Activated T-helper 17 cell treated with anti-CD3 and anti-CD28 coated beads, Interleukin-2, amount 50 U/mL, for 72 hours (primary cell): ENCODE measurements around the gene L3MBTL4. TPM values are rescaled to one million over a fixed set of nuclear protein-coding genes. Genes with fewer than 3 reads are reported as not detected.

Source experiments
- ATAC-seq: fragments of 150-1000 bp; cut with Tn5 transposase; replicated peaks from 2 replicates; pipeline ENCODE4 v1.10.0; 2021; ENCODE audit warnings: mild to moderate bottlenecking, moderate library complexity
- H3K27ac Mint-ChIP-seq: one replicate; pipeline ENCODE4 v1.8.0; 2022; ENCODE audit warnings: mixed read lengths
- H3K27me3 Mint-ChIP-seq: one replicate; pipeline ENCODE4 v1.8.0; 2022; ENCODE audit warnings: mixed read lengths
- H3K36me3 Mint-ChIP-seq: one replicate; pipeline ENCODE4 v1.8.0; 2022; ENCODE audit warnings: low read depth, mild to moderate bottlenecking, mixed read lengths
- H3K4me1 Mint-ChIP-seq: one replicate; pipeline ENCODE4 v1.8.0; 2022; ENCODE audit warnings: mixed read lengths
- H3K4me3 Mint-ChIP-seq: one replicate; pipeline ENCODE4 v1.8.0; 2022; ENCODE audit warnings: mild to moderate bottlenecking, mixed read lengths
- H3K9me3 Mint-ChIP-seq: one replicate; pipeline ENCODE4 v1.8.0; 2022; ENCODE audit warnings: mixed read lengths
- total RNA-seq, 2 donors: library from RNA; stranded (reverse); gene quantifications; one replicate each; pipeline ENCODE4 v1.2.3, GENCODE V29; 2022

The L3MBTL4 gene
- total RNA-seq, 2 donors from 2014 or later: 0.19 TPM; not detected in 1

DNA sequence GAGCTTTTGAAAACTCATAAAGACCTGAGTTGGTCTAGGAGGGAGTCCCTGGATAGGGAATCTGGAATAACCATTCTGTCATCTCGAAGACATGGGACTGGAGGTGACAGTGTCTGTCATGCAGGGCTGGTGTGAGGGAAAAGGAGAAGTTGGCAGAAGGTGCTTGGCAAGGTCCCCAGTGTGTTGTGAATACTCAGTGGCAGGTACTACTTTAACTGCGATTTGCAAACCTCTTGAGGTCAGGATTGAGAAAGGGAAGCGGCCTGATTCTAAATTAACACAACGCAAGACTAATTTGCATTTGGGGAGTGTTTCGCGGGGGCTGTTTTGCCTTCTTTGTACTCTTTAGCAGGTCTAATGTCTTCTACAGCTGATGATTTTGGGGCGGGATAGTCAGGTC lies 442.4 kb downstream of the L3MBTL4 start:
- no peaks in the 10 kb centered on the region for H3K4me1 Mint-ChIP-seq
- H3K36me3 Mint-ChIP-seq: no peaks in the 10 kb centered on the region
- no peaks in the 10 kb centered on the region for H3K9me3 Mint-ChIP-seq
- no peak overlapping the region for H3K27ac Mint-ChIP-seq
- H3K27me3 Mint-ChIP-seq: peaks cover 3% of the 10 kb centered on the region
- H3K4me3 Mint-ChIP-seq: no peak overlapping the region
- ATAC-seq: no peak

DNA sequence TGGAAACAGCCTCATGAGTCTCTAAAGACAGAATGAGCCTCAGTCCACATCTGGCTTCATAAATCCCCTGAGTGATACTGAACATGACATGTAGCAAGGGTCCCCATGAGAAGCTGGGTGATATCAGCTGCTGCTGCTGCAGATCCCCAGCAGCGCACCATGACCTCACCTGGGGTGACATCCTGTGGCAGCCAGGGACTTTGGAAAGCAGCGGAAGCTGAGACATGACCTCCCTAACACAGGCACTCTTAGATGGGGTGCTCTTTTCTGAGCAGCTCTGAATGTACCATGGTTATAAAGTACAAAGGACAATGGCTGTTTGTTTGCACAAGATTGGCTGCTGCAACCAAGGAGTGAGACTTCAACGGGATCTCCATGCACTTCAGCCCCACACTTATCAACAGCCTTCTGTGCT lies 444.7 kb downstream of the L3MBTL4 start:
- H3K27ac Mint-ChIP-seq: no peak overlapping the region
- no peaks in the 10 kb centered on the region for H3K4me1 Mint-ChIP-seq
- no peaks in the 10 kb centered on the region for H3K36me3 Mint-ChIP-seq
- H3K9me3 Mint-ChIP-seq: no peaks in the 10 kb centered on the region
- peaks cover 3% of the 10 kb centered on the region for H3K27me3 Mint-ChIP-seq
- no peak for ATAC-seq
- H3K4me3 Mint-ChIP-seq: no peak overlapping the region

DNA sequence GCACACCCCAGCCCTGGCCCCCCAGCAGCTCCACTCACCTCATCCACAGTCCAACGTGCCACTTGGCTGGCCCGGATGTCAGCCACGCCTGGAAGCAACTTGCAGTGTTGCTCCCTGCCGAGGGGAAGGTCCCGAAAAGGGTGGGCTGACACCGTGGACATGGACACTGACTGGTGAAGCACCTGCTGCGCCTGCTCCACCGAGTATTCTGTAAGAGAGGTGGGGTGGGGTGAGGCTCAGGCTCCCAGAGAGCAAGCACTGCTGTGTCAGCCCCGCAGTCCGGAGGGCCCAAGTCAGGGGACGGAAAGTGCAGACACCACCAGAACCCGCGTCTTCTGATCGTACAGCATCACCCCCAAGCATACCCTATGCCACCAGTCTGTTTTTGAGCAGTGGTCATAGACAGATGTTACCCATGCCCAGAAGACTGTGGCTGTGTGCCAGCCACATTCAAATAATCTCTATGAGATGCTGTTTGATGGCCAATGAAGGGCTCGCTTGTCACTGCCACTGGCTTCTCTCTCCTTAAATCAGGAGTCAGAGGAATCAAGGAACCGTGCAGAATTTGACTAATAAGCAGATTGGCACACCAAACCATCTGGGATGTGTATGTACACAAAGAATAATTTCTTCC lies 445.2 kb downstream of the L3MBTL4 start:
- H3K27me3 Mint-ChIP-seq: peaks cover 3% of the 10 kb centered on the region
- H3K4me3 Mint-ChIP-seq: no peak overlapping the region
- H3K9me3 Mint-ChIP-seq: no peaks in the 10 kb centered on the region
- H3K36me3 Mint-ChIP-seq: no peaks in the 10 kb centered on the region
- H3K27ac Mint-ChIP-seq: no peak overlapping the region
- H3K4me1 Mint-ChIP-seq: no peaks in the 10 kb centered on the region
- ATAC-seq: no peak

DNA sequence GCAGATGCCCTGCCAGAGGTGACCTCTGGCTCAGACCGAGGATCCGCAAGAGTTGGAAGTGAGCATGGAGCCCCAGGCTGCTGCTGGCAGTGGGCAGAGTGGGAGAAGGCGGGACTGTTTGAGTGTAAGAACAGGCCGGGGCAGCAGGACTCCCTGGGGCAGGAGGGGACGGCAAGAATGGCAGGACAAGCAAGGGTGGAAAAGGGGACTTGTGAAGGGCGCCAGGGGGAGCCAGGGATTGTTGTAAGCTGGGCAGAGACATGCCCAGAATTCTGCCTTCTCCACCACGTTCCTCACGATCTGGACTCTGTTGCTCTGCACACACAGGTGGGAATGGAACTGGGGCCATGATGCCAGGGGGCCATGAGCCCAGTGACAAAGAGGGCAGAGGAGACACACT lies 447.0 kb downstream of the L3MBTL4 start:
- Mint-ChIP-seq H3K4me3 (no peak overlapping the region), H3K9me3 (no peaks in the 10 kb centered on the region), H3K27me3 (peaks cover 5% of the 10 kb centered on the region), H3K27ac (no peak overlapping the region), H3K36me3 (no peaks in the 10 kb centered on the region), H3K4me1 (no peaks in the 10 kb centered on the region)
- no peak for ATAC-seq

DNA sequence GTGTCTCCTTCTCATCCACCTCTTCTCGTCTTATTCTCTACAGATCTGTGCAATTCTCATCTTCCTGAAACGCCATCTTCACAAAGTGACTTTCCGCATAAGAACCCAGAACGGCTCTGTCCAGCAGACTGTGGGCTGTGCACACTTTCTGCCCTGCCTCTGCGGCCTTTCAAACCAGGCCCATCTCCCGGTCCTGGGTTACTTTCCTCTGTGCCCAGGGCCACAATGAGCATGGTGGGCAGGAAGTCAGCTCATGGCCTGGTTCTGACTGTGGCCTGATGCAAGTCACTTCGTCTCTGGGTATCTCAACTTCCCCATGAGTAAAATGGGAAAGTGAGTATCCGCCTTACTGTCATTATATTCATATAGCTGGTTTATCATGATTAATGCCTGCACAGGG lies 447.7 kb downstream of the L3MBTL4 start:
- no peak for ATAC-seq
- Mint-ChIP-seq H3K4me3 (no peak overlapping the region), H3K27me3 (peaks cover 5% of the 10 kb centered on the region), H3K4me1 (no peaks in the 10 kb centered on the region), H3K36me3 (no peaks in the 10 kb centered on the region), H3K27ac (no peak overlapping the region), H3K9me3 (no peaks in the 10 kb centered on the region)

DNA sequence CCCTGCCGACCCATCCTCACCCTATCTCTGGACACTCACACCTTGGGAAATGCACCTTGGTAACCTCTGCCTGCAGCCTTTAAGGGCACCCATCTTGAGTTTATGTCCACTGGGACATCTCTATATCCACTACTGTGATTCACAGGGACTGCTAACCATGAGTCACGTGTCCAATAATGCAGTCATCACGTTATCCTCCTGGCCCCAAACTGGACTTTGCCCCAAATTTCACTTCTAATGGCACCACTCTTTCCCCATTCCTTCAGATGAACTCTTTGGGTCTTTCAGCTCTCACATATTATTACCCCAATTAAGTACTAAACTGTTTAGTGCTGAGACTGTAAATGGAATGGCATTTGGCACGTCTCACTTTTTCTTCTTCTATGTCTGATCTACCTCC lies 448.2 kb downstream of the L3MBTL4 start:
- Mint-ChIP-seq H3K36me3 (no peaks in the 10 kb centered on the region), H3K4me3 (no peak overlapping the region), H3K4me1 (no peaks in the 10 kb centered on the region), H3K27me3 (peaks cover 5% of the 10 kb centered on the region), H3K9me3 (no peaks in the 10 kb centered on the region), H3K27ac (no peak overlapping the region)
- no peak for ATAC-seq

DNA sequence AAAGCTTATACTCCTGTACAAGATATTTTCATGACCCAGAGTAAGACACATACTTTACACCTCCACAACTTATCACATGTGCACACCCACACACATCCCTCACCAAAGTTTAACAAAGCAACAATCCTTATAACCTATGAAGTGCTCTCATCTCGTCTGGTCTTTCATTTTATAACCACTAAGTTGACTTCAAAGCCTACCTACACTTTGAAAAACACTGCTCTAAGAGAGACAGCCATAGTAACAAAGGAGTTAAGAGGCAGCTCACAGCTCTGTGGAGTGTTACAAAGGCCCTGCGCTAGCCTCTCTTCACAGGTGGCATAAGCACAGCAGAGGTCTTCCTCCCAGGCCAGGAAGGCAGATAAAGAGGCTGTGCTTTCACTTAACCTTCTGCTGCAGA lies 449.7 kb downstream of the L3MBTL4 start:
- Mint-ChIP-seq H3K36me3 (no peaks in the 10 kb centered on the region), H3K9me3 (no peaks in the 10 kb centered on the region), H3K27ac (no peak overlapping the region), H3K27me3 (peaks cover 5% of the 10 kb centered on the region), H3K4me1 (no peaks in the 10 kb centered on the region), H3K4me3 (no peak overlapping the region)
- ATAC-seq: no peak

DNA sequence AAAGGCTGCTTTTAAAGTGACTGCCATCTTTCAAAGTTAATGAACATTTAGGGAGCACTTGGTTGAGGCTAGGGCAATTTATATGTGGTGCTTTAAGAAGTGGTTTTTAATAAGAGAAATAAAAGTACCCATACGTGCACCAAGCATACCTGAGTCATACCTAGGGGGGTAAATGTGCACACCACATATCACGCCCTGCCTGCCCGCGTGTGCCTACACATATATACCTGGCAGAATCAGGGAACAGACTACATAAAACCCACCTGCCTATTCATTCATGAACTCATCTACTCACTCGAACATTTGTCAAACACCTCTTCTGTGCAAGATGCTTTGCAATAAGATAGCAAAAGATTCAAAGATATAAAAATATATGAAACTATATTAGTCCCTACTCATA lies 450.1 kb downstream of the L3MBTL4 start:
- Mint-ChIP-seq H3K36me3 (no peaks in the 10 kb centered on the region), H3K4me1 (no peaks in the 10 kb centered on the region), H3K9me3 (no peaks in the 10 kb centered on the region), H3K27ac (no peak overlapping the region), H3K4me3 (no peak overlapping the region), H3K27me3 (peaks cover 5% of the 10 kb centered on the region)
- ATAC-seq: no peak

DNA sequence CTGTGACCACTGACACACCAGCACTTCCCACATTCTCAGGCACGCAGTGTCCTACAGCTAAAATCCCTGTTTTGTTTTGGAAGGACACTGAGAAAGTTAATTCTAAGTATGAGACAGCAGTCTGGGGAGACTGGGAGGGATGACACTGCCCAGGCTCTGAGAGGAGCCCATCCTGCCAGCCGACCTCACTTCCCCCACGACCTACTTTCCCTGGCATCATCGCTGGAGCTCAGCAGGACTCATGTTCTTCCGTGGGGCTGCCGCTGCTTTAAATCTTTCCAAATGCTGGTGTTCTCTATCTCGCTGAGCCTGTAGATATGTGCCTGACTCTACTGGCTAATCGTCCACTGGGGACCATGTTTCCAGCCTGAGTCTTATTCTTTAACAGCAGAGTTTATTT lies 450.6 kb downstream of the L3MBTL4 start:
- peaks cover 5% of the 10 kb centered on the region for H3K27me3 Mint-ChIP-seq
- H3K4me1 Mint-ChIP-seq: no peaks in the 10 kb centered on the region
- no peak overlapping the region for H3K4me3 Mint-ChIP-seq
- no peak for ATAC-seq
- no peaks in the 10 kb centered on the region for H3K9me3 Mint-ChIP-seq
- no peaks in the 10 kb centered on the region for H3K36me3 Mint-ChIP-seq
- H3K27ac Mint-ChIP-seq: no peak overlapping the region

DNA sequence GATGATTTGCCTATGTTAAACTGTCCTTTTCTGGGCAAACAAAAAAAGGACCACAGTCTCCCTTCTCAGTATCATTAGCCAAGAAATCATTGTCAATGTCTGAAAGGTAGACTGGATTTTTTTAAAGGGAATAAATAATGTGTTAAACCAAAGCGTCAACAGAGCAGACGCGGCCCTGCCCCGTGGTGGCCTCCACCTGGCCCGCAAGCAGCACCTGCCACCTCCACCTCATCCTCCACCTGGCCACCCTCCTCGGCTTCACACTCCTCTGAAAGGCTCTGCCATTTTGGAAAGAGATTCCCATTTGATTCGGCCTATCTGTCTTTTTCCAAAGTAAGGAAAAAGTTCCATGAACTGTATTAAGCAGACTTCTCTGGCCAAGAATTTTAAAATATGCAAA lies 451.4 kb downstream of the L3MBTL4 start:
- H3K36me3 Mint-ChIP-seq: no peaks in the 10 kb centered on the region
- ATAC-seq: no peak
- peaks cover 5% of the 10 kb centered on the region for H3K27me3 Mint-ChIP-seq
- no peak overlapping the region for H3K4me3 Mint-ChIP-seq
- no peaks in the 10 kb centered on the region for H3K9me3 Mint-ChIP-seq
- H3K27ac Mint-ChIP-seq: no peak overlapping the region
- H3K4me1 Mint-ChIP-seq: no peaks in the 10 kb centered on the region

DNA sequence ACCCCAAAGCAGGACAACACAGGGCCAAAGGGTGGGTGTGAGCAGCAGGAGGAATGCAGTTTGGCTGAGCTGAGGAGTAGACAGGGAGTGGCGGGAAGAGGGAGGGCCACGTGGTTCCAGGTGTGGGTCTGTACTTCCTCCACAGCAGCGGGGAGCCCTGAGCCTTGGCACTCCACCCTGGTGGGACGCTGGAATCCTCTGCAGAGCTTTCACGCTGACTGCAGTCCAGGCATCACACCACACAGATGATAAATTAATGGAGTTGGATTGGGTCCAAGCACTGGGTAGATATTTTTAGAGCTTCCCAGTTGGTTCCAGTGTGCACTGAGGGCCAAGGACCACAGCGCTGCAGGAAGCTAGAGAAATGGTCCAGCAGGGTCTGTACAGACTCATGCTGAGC lies 452.3 kb downstream of the L3MBTL4 start:
- ATAC-seq: no peak
- no peaks in the 10 kb centered on the region for H3K4me1 Mint-ChIP-seq
- H3K9me3 Mint-ChIP-seq: no peaks in the 10 kb centered on the region
- H3K27me3 Mint-ChIP-seq: peaks cover 3% of the 10 kb centered on the region
- no peaks in the 10 kb centered on the region for H3K36me3 Mint-ChIP-seq
- H3K27ac Mint-ChIP-seq: no peak overlapping the region
- H3K4me3 Mint-ChIP-seq: no peak overlapping the region

DNA sequence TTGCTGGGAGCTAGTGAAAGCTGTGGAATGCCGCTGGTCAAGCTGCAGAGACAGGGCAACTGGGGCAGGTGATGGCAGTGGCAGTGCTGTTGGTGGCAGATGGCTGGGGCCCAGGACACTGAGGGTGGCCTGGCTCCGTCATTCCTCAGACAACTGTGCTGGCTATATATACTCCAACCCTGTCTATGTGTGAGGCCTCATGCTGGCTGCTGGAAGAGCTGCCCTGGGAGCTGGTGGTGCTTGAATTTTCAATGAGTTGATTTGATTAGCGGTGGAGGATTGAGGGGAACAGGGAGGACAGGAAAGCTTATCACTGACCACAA lies 452.9 kb downstream of the L3MBTL4 start:
- no peaks in the 10 kb centered on the region for H3K36me3 Mint-ChIP-seq
- no peak overlapping the region for H3K4me3 Mint-ChIP-seq
- no peak for ATAC-seq
- H3K4me1 Mint-ChIP-seq: no peaks in the 10 kb centered on the region
- H3K27ac Mint-ChIP-seq: no peak overlapping the region
- H3K27me3 Mint-ChIP-seq: peaks cover 3% of the 10 kb centered on the region
- no peaks in the 10 kb centered on the region for H3K9me3 Mint-ChIP-seq

DNA sequence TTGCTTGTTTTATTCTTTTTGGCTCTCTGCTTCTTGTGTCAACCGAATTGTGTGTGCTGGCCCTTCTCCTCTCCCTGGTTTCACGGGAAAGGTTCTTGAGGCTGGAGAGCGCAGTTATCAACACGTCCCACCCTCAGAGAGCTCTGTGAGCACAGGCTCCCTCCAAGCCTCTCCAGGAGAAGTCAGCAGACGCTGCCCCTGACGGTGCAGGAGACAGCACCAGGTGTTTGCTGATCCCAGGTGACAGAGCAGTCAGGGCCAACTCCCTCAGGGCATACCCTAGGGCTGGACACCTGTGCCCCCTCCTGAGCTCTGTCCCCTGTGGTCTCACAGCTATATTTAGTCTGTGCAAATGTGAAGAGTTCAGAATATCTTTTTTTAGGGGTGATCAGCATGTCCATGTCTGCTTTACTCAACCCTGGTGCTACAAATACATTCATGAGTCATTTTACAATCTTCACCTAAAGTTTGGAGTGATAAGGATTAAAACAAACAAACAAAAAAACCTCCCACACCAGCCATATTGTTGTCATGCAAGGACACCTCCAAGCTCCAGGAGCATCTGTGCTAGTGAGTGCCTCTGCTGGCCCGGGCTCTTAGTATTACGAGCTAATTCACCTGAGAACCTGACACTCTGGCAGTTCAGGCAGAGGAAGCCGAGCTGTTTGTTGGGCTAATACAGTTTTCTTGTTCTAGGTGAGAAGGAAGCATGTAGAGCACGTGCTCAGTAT lies 453.4 kb downstream of the L3MBTL4 start:
- Mint-ChIP-seq H3K36me3 (no peaks in the 10 kb centered on the region), H3K4me3 (no peak overlapping the region), H3K27ac (no peak overlapping the region), H3K27me3 (peaks cover 3% of the 10 kb centered on the region), H3K4me1 (no peaks in the 10 kb centered on the region), H3K9me3 (no peaks in the 10 kb centered on the region)
- ATAC-seq: no peak

DNA sequence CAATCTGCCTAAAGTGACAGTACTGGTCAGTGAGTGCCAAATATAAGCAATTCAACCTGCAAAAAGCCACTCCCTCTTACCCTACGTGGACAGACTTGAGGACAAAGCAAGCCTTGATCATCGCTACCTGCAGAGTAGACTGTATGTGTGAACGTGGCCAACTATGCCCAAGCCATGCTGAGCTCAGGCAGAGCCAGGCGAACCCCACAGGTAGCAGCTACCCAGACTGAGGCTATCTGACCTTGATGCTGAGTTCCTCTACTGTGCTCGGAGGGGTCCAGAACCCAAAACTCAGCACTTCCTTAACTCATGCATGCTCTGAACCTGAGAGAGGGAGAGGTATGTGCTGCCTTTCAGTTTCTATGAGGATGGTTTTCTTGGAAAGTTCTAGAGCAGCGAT lies 455.9 kb downstream of the L3MBTL4 start:
- Mint-ChIP-seq H3K27ac (no peak overlapping the region), H3K9me3 (no peaks in the 10 kb centered on the region), H3K4me3 (no peak overlapping the region), H3K4me1 (no peaks in the 10 kb centered on the region), H3K27me3 (no peaks in the 10 kb centered on the region), H3K36me3 (no peaks in the 10 kb centered on the region)
- no peak for ATAC-seq

DNA sequence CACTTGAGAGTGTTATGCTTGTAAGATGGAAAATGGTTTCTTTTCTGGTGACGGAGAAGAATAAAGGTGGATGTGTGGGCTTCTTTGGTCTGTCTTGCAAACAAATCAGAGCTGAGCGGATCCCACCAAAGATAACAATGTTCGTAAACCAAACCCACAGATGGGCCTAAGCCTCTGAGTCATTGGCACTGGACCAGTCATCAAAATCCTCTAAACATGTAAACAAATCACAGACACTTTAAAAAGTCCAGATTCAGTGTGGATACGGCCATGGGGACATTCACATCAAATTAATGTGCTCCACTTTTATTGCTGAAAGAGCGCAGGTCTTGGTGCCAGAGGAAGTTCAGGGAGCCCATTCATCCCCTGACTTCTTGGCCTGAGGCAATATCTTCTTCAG lies 458.9 kb downstream of the L3MBTL4 start:
- H3K27me3 Mint-ChIP-seq: no peaks in the 10 kb centered on the region
- no peak overlapping the region for H3K4me3 Mint-ChIP-seq
- no peak overlapping the region for H3K27ac Mint-ChIP-seq
- H3K4me1 Mint-ChIP-seq: no peaks in the 10 kb centered on the region
- no peak for ATAC-seq
- no peaks in the 10 kb centered on the region for H3K9me3 Mint-ChIP-seq
- no peaks in the 10 kb centered on the region for H3K36me3 Mint-ChIP-seq
